Activated B cell treated with CpG ODN at 0.5 μM for 24 hours (primary cell): Measurements from ENCODE around the gene VPS25. TPM values are rescaled to one million over a fixed set of nuclear protein-coding genes. Genes with fewer than 3 reads are reported as not detected.

ENCODE experiments used
- ATAC-seq: fragments of 200-7000 bp; cut with Tn5 transposase; one replicate; pipeline ENCODE4 v1.10.0; 2021; ENCODE audit warnings: low read depth, mild to moderate bottlenecking, moderate library complexity
- CTCF ChIA-PET: fragments of 350-600 bp; sonication (Branson Sonifier 250); formaldehyde crosslinking; loops from one replicate; lab custom pipeline; 2021; ENCODE audit warnings: antibody characterized with exemption; lab: Charles Lee
- POLR2A ChIA-PET: fragments of 350-600 bp; sonication (Branson Sonifier 250); formaldehyde crosslinking; loops from one replicate; lab custom pipeline; 2021; ENCODE audit warnings: antibody characterized with exemption; lab: Charles Lee
- DNase-seq: peaks from one replicate; pipeline ENCODE4 v3.0.0; 2022
- H3K27ac Mint-ChIP-seq: one replicate; pipeline ENCODE4 v1.8.0; 2020; ENCODE audit warnings: mixed read lengths
- H3K27me3 Mint-ChIP-seq: one replicate; pipeline ENCODE4 v1.8.0; 2021; ENCODE audit warnings: mixed read lengths
- H3K36me3 Mint-ChIP-seq: one replicate; pipeline ENCODE4 v1.8.0; 2021; ENCODE audit warnings: low read depth, mixed read lengths
- H3K4me1 Mint-ChIP-seq: one replicate; pipeline ENCODE4 v1.8.0; 2021; ENCODE audit warnings: mixed read lengths
- H3K4me3 Mint-ChIP-seq: one replicate; pipeline ENCODE4 v1.8.0; 2020; ENCODE audit warnings: mild to moderate bottlenecking, mixed read lengths
- H3K9me3 Mint-ChIP-seq: one replicate; pipeline ENCODE4 v1.8.0; 2020; ENCODE audit warnings: mixed read lengths
- CTCF ChIP-seq: fragments of 200-600 bp; IDR thresholded peaks from one replicate; pipeline ENCODE4 v1.8.0; 2022; ENCODE audit warnings: antibody characterized with exemption, mild to moderate bottlenecking
- intact Hi-C: fragments of 100-400 bp; cut with micrococcal nuclease; formaldehyde crosslinking; loops from one replicate; pipeline ENCODE4 v1.15.1; 2024
- total RNA-seq: library from RNA; stranded (reverse); gene quantifications from 2 replicates; pipeline ENCODE4 v1.2.3, GENCODE V29; 2022

The VPS25 gene
- total RNA-seq, 1 donor from 2014 or later: 49.8 TPM

GRCh38 chr17:42809250-42809649 is 36.0 kb downstream of the VPS25 start:
- ChIA-PET CTCF (no interaction called here), POLR2A (no interaction called here)

GRCh38 chr17:42814633-42815399 is 41.6 kb downstream of the VPS25 start:
- no peaks in the 10 kb centered on the region for H3K4me1 Mint-ChIP-seq
- intact Hi-C loops: no loop called here
- H3K9me3 Mint-ChIP-seq: no peaks in the 10 kb centered on the region
- CTCF ChIA-PET: no interaction called here
- no peak overlapping the region for H3K4me3 Mint-ChIP-seq
- no peaks in the 10 kb centered on the region for H3K27me3 Mint-ChIP-seq
- TF ChIP-seq CTCF: no peak
- H3K27ac Mint-ChIP-seq: no peak overlapping the region
- peaks cover 86% of the 10 kb centered on the region for H3K36me3 Mint-ChIP-seq
- DNase-seq: no peak
- no peak for ATAC-seq
- POLR2A ChIA-PET: interaction anchor here (0.6 to 2.9 kb wide), 3 partner anchors 9 to 282 kb away, joined by 3 to 11 read pairs (median 5); partner anchors contain the start of genes BECN1 and PSME3

More at GRCh38 chr17:42809250-42809649, 36.0 kb downstream of the VPS25 start:
- TF ChIP-seq CTCF: no peak
- no peaks in the 10 kb centered on the region for H3K9me3 Mint-ChIP-seq
- no peak overlapping the region for H3K4me3 Mint-ChIP-seq
- H3K4me1 Mint-ChIP-seq: no peaks in the 10 kb centered on the region
- H3K27me3 Mint-ChIP-seq: no peaks in the 10 kb centered on the region
- peaks cover 45% of the 10 kb centered on the region for H3K36me3 Mint-ChIP-seq
- no peak for ATAC-seq
- no peak for DNase-seq
- intact Hi-C loops: no loop called here
- H3K27ac Mint-ChIP-seq: no peak overlapping the region

- Mint-ChIP-seq H3K27ac (no peak overlapping the region), H3K9me3 (no peaks in the 10 kb centered on the region), H3K36me3 (peaks cover 86% of the 10 kb centered on the region), H3K27me3 (no peaks in the 10 kb centered on the region), H3K4me1 (peaks cover 7% of the 10 kb centered on the region), H3K4me3 (no peak overlapping the region)
- ATAC-seq (no peak), DNase-seq (no peak)
- TF ChIP-seq CTCF: no peak
- ChIA-PET CTCF (interaction anchor here (2.4 to 5.9 kb wide), 2 partner anchors 15 to 16 kb away, joined by 10 to 27 read pairs; partner anchors contain the start of gene PSME3), POLR2A (interaction anchor here (0.5 to 9.2 kb wide), 3 partner anchors 16 to 76 kb away, joined by 3 to 115 read pairs (median 3); partner anchors contain the start of genes CNTD1, COA3 and PSME3)
- intact Hi-C loops: no loop called here
Measured at GRCh38 chr17:42817866-42818265, 44.6 kb downstream of the VPS25 start.

- Mint-ChIP-seq H3K27me3 (no peaks in the 10 kb centered on the region), H3K9me3 (no peaks in the 10 kb centered on the region)
Measured at GRCh38 chr17:42818379-42818778, 45.1 kb downstream of the VPS25 start.

More at GRCh38 chr17:42818379-42818778, 45.1 kb downstream of the VPS25 start:
- no peak for TF ChIP-seq CTCF
- POLR2A ChIA-PET: interaction anchor here (0.5 to 9.2 kb wide), 3 partner anchors 15 to 96 kb away, joined by 3 to 115 read pairs (median 10); partner anchors contain the start of gene PSME3
- H3K4me1 Mint-ChIP-seq: peaks cover 11% of the 10 kb centered on the region
- H3K27ac Mint-ChIP-seq: no peak overlapping the region
- ATAC-seq: no peak
- DNase-seq: no peak
- H3K4me3 Mint-ChIP-seq: no peak overlapping the region
- CTCF ChIA-PET: interaction anchor here (2.4 to 5.9 kb wide), 3 partner anchors 15 to 180 kb away, joined by 9 to 27 read pairs (median 10); partner anchors contain the start of genes PSME3 and RPL27
- intact Hi-C loops: no loop called here
- peaks cover 85% of the 10 kb centered on the region for H3K36me3 Mint-ChIP-seq
